Measurements from ENCODE around the gene SEMA4B.
"Not testable (repeated sequence)": the region's sequence is repeated elsewhere in the genome, so short reads cannot be mapped to it uniquely, and the experiment has no call there.

SEMA4B gene

GRCh38 chr15:90201130-90201943, at the start of gene SEMA4B:
Gene SEMA4B, plus strand, starts transcription at chr15:90201330. Its CDS starts 249 bp downstream, at chr15:90201579.
- DNase-seq (ENCODE audit: low spot score), result peak; percentile 61

- no peak for DNase-seq (ENCODE audit: low spot score)
Measured at GRCh38 chr15:90151989-90152645, 49.0 kb upstream of the SEMA4B start.

GRCh38 chr15:90153658-90154057, 47.5 kb upstream of the SEMA4B start:
- no peak for DNase-seq (ENCODE audit: low spot score)

- no peak for DNase-seq (ENCODE audit: low spot score)
Measured at GRCh38 chr15:90154246-90154645, 46.9 kb upstream of the SEMA4B start.

GRCh38 chr15:90154861-90155626, 46.1 kb upstream of the SEMA4B start:
- DNase-seq (ENCODE audit: low spot score), result no peak

GRCh38 chr15:90159213-90159612, 41.9 kb upstream of the SEMA4B start:
- DNase-seq (ENCODE audit: low spot score), result peak; percentile 35

- no peak for DNase-seq (ENCODE audit: low spot score)
Measured at GRCh38 chr15:90160781-90161727, 40.1 kb upstream of the SEMA4B start.

- no peak for DNase-seq (ENCODE audit: low spot score)
Measured at GRCh38 chr15:90161950-90162361, 39.2 kb upstream of the SEMA4B start.

GRCh38 chr15:90162956-90163355, 38.2 kb upstream of the SEMA4B start:
- no peak for DNase-seq (ENCODE audit: low spot score)

GRCh38 chr15:90164239-90164638, 36.9 kb upstream of the SEMA4B start:
- DNase-seq (ENCODE audit: low spot score), result not testable (repeated sequence)

GRCh38 chr15:90165157-90165556, 36.0 kb upstream of the SEMA4B start:
- DNase-seq (ENCODE audit: low spot score), result no peak

GRCh38 chr15:90165659-90166489, 35.3 kb upstream of the SEMA4B start:
- DNase-seq (ENCODE audit: low spot score), result no peak

GRCh38 chr15:90167121-90167520, 34.0 kb upstream of the SEMA4B start:
- no peak for DNase-seq (ENCODE audit: low spot score)

- no peak for DNase-seq (ENCODE audit: low spot score)
Measured at GRCh38 chr15:90171623-90172022, 29.5 kb upstream of the SEMA4B start.

- no peak for DNase-seq (ENCODE audit: low spot score)
Measured at GRCh38 chr15:90173372-90173771, 27.8 kb upstream of the SEMA4B start.

- peak; percentile 96 for DNase-seq (ENCODE audit: low spot score)
Measured at GRCh38 chr15:90174140-90174875, 26.8 kb upstream of the SEMA4B start.

- no peak for DNase-seq (ENCODE audit: low spot score)
Measured at GRCh38 chr15:90177012-90177411, 24.1 kb upstream of the SEMA4B start.

GRCh38 chr15:90178468-90179435, 22.4 kb upstream of the SEMA4B start:
- no peak for DNase-seq (ENCODE audit: low spot score)

GRCh38 chr15:90181776-90182175, 19.4 kb upstream of the SEMA4B start:
- DNase-seq (ENCODE audit: low spot score), result no peak

All from pons (tissue), 1 donor.